Suppressor macrophage treated with lipopolysaccharide for 1 hour (primary cell): ENCODE measurements around the gene CCDC12.

ENCODE experiments used
- DNase-seq, 3 donors: peaks; one replicate each; pipeline ENCODE4 v3.0.0-alpha.2; 2020 to 2022

CCDC12 gene

GRCh38 chr3:46995901-46996562 is 19.5 kb upstream of the CCDC12 start:
- no peak for DNase-seq

GRCh38 chr3:46994801-46995731 is 18.5 kb upstream of the CCDC12 start:
- peak in 1 of 3 donors; percentile 41 for DNase-seq

GRCh38 chr3:46993986-46994385 is 17.4 kb upstream of the CCDC12 start:
- DNase-seq, result no peak

GRCh38 chr3:46993292-46993691 is 16.7 kb upstream of the CCDC12 start:
- no peak for DNase-seq

- no peak for DNase-seq
These were observed 15.7 kb upstream of the CCDC12 start for GRCh38 chr3:46992231-46992630.

GRCh38 chr3:46991406-46992165 is 15.0 kb upstream of the CCDC12 start:
- no peak for DNase-seq

GRCh38 chr3:46990573-46991374 is 14.2 kb upstream of the CCDC12 start:
- peak; percentile 98 to 100 (median 100) for DNase-seq

- peak in 2 of 3 donors; percentile 29 to 62 for DNase-seq
These were observed 12.7 kb upstream of the CCDC12 start for GRCh38 chr3:46989146-46989810.

GRCh38 chr3:46988616-46989015 is 12.1 kb upstream of the CCDC12 start:
- no peak for DNase-seq

- peak; percentile 67 to 86 (median 68) for DNase-seq
These were observed 11.3 kb upstream of the CCDC12 start for GRCh38 chr3:46987743-46988401.

GRCh38 chr3:46987319-46987742 is 10.8 kb upstream of the CCDC12 start:
- no peak for DNase-seq

- DNase-seq, result no peak
These were observed 10.3 kb upstream of the CCDC12 start for GRCh38 chr3:46986782-46987310.

GRCh38 chr3:46986055-46986730 is 9.6 kb upstream of the CCDC12 start:
- DNase-seq, result no peak

GRCh38 chr3:46985588-46985987 is 9.0 kb upstream of the CCDC12 start:
- no peak for DNase-seq

- peak in 1 of 3 donors; percentile 37 for DNase-seq
These were observed 8.3 kb upstream of the CCDC12 start for GRCh38 chr3:46984591-46985459.

GRCh38 chr3:46982546-46982945 is 6.0 kb upstream of the CCDC12 start:
- DNase-seq, result peak; percentile 33 to 41 (median 35)

GRCh38 chr3:46981932-46982471 is 5.5 kb upstream of the CCDC12 start:
- DNase-seq, result peak; percentile 51 to 72 (median 53)

- DNase-seq, result peak; percentile 29 to 71 (median 41)
These were observed 3.5 kb upstream of the CCDC12 start for GRCh38 chr3:46979958-46980497.
